ENCODE data around the gene UGT1A10.
"Not testable (repeated sequence)": the region's sequence is repeated elsewhere in the genome, so short reads cannot be mapped to it uniquely, and the experiment has no call there.

UGT1A10 gene
- total RNA-seq: 0 reads per million in 4 experiments

- not testable (repeated sequence) for DNase-seq
Observed at GRCh38 chr2:233636306-233636705, at the start of gene UGT1A10. Gene UGT1A10, plus strand, starts transcription at chr2:233636448. Its CDS starts 75 bp downstream, at chr2:233636523.

DNA sequence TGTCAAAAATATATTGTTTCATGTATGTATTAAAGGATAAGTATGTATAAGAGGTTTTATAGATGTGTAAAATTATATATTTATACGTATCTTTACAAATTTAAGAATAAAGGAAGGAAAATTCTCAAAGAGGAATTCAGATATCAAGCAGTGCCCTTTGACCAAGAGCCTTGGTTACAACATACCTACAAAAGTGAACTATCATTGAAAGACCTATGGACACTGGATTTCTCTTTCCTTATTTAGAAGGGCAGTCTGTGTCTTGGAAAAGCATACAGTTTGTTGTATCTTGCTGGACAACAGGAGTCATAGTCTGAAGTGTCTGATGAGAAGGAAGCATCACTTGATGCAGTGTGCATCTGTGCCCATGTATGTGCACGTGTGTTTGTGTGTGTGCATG, 47.8 kb upstream of the UGT1A10 start:
- DNase-seq: no peak

GRCh38 chr2:233592706-233593105, 43.5 kb upstream of the UGT1A10 start:
- not testable (repeated sequence) for DNase-seq

- DNase-seq: no peak
Observed at GRCh38 chr2:233593201-233593600, 43.0 kb upstream of the UGT1A10 start.

DNA sequence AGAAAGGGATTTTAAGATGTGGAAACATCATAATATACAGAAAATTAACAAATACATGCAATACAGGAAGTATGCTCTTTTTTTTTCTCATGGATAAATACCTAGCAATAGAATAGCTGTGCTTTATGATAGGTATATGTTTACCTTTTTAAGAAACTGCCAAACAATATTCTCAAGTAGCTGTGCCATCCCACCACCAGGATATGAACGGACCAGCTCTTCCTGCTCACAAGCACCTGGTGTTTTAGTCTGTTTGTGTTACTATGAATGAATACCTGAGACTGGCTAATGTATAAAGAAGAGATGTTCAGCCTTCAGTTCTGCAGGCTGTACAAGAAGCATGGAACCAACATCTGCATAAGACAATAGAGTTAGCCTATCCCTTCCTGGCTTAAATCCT, 38.7 kb upstream of the UGT1A10 start:
- no peak for DNase-seq

DNA sequence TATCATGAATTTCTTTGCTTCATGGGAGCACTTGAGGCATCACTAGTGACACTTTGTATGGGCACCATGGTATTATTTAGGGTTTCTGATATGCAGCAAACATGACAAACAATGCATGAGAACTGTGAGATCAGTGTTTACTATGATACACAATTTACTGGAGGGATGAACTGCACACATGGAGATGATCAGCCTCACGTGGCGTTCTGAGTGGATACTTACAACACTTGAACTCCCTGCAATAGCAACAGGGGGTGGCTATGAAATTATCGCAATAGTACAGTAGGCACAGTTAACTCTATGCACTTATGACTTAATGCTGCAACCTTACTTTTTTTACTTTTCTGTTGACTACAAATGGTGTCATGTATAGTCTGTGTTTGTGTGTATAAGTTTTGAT, 37.3 kb upstream of the UGT1A10 start:
- DNase-seq: no peak

DNA sequence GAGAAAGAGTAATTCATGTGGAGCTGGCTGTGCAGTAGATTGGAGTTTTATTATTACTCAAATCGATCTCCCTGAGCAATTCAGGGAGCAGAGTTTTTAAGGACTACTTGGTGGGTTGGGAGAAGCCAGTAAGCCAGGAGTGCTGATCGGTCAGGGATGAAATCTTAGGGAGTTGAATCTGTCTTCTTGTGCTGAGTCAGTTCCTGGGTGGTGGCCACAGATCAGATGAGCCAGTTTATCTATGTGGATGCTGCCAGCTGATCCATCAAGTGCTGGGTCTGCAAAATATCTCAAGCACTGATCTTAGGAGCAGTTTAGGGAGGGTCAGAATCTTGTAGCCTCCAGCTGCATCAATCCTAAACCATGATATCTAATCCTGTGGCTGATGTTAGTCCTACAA, 35.9 kb upstream of the UGT1A10 start:
- no peak for DNase-seq

- DNase-seq: no peak
Observed at GRCh38 chr2:233602076-233602475, 34.2 kb upstream of the UGT1A10 start.

DNA sequence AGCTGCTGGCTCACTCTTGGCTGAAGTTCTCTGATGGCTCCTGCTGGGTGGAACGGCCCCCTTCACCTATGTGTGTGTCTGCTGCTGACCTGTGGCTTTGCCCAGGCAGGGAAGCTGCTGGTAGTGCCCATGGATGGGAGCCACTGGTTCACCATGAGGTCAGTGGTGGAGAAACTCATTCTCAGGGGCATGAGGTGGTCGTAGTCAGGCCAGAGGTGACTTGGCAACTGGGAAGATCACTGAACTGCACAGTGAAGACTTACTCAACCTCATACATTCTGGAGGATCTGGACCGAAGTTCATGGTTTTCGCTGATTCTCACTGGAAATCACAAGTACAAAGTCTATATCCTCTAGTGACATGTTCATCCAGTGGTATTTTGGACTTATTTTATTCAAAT, 32.7 kb upstream of the UGT1A10 start:
- no peak for DNase-seq

DNA sequence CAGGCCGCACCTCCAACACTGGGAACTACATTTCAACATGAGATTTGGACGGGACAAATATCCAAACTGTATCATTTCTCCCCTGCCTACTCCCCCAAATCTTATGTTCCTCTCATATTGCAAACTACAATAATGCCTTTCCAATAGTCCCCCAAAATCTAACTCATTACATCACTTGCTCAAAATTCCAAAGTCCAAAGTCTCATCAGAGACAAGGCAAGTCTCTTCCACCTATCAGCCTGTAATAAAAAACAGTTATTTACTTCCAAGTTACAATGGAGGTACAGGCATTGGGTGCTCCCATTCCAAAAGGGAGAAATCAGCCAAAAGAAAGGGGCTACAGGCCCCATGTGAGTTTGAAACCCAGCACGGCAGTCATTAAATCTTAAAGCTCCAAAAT, 31.4 kb upstream of the UGT1A10 start:
- DNase-seq: no peak

- DNase-seq: no peak
Observed at GRCh38 chr2:233605680-233606079, 30.6 kb upstream of the UGT1A10 start.

DNA sequence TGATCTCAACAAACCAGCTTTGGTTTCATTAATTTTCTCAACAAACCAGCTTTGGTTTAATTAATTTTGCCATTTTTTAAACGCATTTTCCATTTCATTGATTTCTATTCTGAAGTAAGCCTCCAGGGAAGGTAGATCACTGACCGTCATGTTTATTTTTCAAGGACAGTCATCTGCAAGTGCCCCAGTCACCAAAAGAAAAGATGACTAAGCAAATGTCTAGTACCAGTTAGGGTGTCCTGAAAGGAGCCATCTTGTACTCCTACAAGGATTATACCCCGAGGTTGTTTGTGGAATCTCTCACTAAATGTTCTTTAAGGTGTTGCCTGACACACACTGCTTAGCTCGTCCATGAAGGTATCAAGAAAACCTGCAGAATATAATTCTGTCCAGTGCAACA, 25.0 kb upstream of the UGT1A10 start:
- DNase-seq: no peak

DNA sequence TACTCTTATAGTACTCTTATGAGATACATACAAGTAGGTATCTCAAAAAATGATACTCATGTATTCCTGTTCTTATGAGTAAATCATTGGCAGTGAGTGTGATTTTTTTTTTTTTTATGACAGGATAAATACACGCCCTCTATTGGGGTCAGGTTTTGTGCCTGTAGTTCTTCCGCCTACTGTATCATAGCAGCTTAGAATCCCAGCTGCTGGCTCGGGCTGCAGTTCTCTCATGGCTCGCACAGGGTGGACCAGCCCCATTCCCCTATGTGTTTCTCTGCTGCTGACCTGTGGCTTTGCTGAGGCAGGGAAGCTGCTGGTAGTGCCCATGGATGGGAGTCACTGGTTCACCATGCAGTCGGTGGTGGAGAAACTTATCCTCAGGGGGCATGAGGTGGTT, 18.8 kb upstream of the UGT1A10 start, which contains the start of gene UGT1A8:
TSS of gene UGT1A8 (plus strand) at position 158 of the 400 bp plus-strand sequence. CDS start at position 233, 75 bp downstream.
- DNase-seq: not testable (repeated sequence)

GRCh38 chr2:233620204-233620603, 16.0 kb upstream of the UGT1A10 start:
- no peak for DNase-seq

GRCh38 chr2:233621863-233622262, 14.4 kb upstream of the UGT1A10 start:
- not testable (repeated sequence) for DNase-seq

DNA sequence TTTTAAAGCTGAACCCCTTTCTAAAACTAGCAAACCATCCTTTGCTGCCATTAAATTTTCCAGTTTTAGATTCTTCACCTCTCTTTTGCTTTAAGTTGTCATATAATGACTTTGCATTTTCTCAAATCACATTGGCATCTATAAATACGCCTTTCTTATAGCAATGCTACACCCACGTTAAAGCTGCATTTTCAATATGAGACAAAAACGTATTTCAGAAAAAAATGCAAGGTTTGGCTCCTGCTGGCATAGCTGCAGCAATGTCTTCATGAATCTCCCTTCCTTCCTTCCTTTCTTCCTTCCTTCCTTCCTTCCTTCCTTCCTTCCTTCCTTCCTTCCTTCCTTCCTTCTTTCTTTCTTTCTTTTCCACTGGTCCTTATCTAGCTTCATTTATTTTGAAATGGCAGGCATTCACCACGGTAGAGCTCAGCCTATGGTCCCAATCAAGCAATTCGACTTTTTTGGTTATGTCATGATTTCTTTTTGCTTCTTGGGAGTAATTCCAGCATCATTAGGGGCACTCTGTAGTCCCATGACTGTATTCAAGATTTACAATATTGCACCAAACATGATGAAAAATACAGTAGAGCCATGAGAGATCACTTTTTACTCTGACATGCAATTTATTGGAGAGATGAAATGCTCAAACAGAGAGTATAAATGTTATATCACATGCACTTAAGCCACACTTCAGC, 8.8 kb upstream of the UGT1A10 start:
- no peak for DNase-seq

DNA sequence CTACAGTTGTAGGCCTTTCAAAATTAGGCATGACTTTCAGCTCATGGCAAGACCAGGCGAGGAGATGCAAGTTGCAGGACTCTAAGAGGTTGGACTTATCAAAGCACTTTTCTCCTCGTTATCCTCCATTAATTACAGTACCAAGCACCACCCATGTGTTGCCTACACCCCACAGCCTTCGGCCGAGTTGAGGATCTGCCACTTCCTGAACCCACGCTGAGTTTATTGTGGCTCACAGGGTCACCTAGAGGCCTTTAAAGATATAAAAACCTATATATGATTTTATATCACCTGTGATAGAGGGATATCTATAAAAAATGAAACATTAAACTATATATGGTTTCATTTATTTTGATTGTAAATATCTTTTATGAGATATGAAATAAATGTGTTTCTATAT, 2.6 kb downstream of the UGT1A10 start:
- DNase-seq: no peak

DNA sequence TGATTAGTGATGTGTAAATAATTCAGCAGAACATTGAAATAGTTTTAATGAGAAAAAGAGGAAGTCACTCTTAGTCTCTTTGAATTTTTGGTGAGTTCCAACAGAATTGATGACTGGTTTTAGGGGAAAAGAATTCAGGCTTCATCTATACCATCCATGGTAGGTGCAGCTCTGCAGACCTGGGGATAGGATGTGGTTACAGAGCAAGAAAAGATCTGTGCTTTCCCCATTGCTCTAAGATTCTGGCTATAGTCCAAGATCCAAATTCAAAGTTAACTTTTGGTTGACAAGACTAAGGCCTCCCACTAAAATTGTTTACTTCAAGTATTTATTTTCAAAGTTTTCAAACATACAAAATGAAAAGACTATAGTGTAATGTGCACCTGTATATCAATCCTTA, 3.6 kb downstream of the UGT1A10 start:
- no peak for DNase-seq

DNA sequence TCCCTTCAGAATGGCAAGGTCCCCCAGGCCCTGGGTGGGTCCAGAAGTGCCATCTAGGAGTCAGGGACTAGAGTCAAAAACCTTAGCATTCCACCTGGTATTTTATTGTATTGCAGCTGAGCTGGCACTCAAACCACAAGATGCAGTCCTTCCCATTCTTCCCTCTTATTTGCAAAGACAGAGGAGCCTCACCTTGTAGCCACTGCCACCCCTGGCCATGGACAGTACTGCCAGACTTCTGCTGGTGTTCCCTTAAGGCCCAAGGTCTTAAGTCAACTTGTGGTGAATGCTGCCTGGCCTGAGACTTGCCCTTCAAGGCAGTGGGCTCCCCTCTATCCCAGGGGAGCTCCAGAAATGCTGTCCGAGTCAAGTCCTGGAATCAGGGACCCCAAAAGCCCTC, 6.9 kb downstream of the UGT1A10 start:
- no peak for DNase-seq

DNA sequence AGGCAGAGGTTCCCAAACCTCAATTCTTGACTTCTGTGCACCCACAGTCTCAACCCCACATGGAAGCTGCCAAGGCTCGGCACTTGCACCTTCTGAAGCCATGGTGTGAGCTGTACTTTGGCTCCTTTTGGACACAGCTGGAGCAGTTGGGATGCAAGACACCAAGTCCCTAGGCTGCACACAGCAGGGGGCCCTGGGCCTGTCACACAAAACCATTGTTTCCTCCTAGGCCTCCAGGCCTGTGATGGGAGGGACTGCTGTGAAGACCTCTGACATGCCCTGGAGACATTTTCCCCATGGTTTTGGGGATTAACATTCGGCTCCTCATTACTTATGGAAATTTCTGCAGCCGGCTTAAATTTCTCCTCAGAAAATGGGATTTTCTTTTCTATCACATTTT, 9.8 kb downstream of the UGT1A10 start:
- DNase-seq: not testable (repeated sequence)

DNA sequence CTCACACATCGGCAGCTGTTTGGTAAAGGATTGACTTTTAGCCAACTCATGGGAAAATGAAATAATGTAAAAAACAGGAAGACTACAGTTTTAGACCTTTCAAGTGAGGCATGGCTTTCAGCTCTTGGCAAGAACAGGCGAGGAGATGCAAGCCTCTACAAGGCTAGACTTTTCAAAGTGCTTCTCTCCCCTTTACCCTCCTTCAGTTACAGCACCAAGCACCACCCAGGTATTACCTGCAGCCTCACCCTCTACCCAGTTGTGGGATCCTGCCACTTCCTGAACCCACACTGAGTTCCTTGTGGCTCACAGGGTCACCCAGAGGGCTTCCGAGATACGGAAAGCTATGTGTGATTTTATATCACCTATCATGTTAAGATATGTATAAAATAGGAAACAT, 14.7 kb downstream of the UGT1A10 start:
- no peak for DNase-seq

GRCh38 chr2:233651430-233651829, 15.2 kb downstream of the UGT1A10 start:
- DNase-seq: no peak

DNA sequence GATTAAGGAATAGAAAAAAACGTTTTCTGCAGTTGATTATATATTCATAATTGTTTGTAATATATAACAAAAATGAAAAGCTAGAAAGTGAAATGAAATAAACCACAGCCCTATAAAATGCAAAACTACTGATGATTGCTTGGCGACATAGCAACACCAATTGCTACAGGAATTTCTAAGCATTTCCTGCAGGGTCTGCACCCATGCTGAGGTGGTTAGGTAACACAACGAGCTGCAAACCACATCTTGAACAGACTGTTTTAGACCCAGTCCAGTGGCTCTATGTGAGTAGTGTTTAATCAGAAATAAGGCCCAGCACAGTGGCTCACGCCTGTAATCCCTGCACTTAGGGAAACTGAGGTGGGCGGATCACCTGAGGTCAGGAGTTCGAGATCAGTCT, 18.3 kb downstream of the UGT1A10 start:
- DNase-seq: no peak

GRCh38 chr2:233655043-233655442, 18.8 kb downstream of the UGT1A10 start:
- DNase-seq: no peak

DNA sequence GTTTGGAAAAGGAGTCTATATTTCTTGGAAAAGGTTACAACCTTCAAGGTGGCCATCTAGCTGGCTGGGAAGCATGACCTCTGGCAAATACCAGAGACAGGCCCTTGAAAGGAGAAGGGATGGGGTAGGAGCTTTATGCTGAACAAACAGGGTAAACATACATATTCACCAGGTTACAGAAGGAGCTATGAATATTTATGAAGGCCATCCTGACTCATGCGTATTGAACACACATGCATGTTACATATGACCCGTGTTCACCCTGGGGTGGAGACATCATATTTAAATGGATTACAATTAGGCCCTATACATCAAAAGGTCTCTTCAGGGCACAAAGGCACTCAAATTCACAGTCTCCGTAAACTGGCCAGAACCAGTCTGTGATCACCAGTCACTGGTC, 19.7 kb downstream of the UGT1A10 start:
- not testable (repeated sequence) for DNase-seq
